Subcutaneous adipose tissue (tissue), 4 donors: ENCODE results near the gene PPP1R3A. TPM values are rescaled to one million over a fixed set of nuclear protein-coding genes. Genes with fewer than 3 reads are reported as not detected.

Experiments
- CTCF ChIP-seq: fragments of 450-650 bp; IDR thresholded peaks from one replicate; pipeline ENCODE4 v1.5.1; 2016; ENCODE audit warnings: low read depth, mild to moderate bottlenecking, control low read depth, antibody characterized with exemption, moderate library complexity
- total RNA-seq, 4 donors: library from RNA; depleted of rRNA; stranded (reverse); fragments of >200 nt; gene quantifications; one replicate each; pipeline ENCODE4 v1.1.0, GENCODE V29; 2016

PPP1R3A gene
- total RNA-seq, 4 donors from 2014 or later, result not detected

- TF ChIP-seq CTCF, result no peak
These were observed 77.9 kb downstream of the PPP1R3A start for GRCh38 chr7:113840954-113841353.

- no peak for TF ChIP-seq CTCF
These were observed 83.4 kb downstream of the PPP1R3A start for GRCh38 chr7:113835367-113835766.

- TF ChIP-seq CTCF, result no peak
These were observed 86.5 kb downstream of the PPP1R3A start for GRCh38 chr7:113832196-113832745.

- no peak for TF ChIP-seq CTCF
These were observed 87.3 kb downstream of the PPP1R3A start for GRCh38 chr7:113831556-113831955.

GRCh38 chr7:113828581-113828980, 90.2 kb downstream of the PPP1R3A start:
- TF ChIP-seq CTCF, result no peak
